Keratinocyte (primary cell): Measurements from ENCODE around the gene MC5R.

Experiments used
- EZH2 ChIP-seq: IDR thresholded peaks from one replicate; pipeline ENCODE4 v1.6.1; 2012; ENCODE audit warnings: inconsistent platforms, mild to moderate bottlenecking, low read length, moderate library complexity
- TF ChIP-seq, protein P1 (sequence below), 3 experiments: IDR thresholded peaks in 1 of 3; conservative IDR thresholded peaks in 1 of 3; optimal IDR thresholded peaks in 1 of 3; 2 replicates in 2 of 3; 3 replicates in 1 of 3; pipeline versions ENCODE3 to v1.5.1; 2011; ENCODE audit warnings: low read length in 3 of 3, mild to moderate bottlenecking in 3 of 3, moderate library complexity in 2 of 3, control low read depth in 1 of 3, inconsistent platforms in 1 of 3; ENCODE audit not compliant: insufficient read depth in 2 of 3; ENCODE audit errors: extremely low read depth in 1 of 3

DNA sequence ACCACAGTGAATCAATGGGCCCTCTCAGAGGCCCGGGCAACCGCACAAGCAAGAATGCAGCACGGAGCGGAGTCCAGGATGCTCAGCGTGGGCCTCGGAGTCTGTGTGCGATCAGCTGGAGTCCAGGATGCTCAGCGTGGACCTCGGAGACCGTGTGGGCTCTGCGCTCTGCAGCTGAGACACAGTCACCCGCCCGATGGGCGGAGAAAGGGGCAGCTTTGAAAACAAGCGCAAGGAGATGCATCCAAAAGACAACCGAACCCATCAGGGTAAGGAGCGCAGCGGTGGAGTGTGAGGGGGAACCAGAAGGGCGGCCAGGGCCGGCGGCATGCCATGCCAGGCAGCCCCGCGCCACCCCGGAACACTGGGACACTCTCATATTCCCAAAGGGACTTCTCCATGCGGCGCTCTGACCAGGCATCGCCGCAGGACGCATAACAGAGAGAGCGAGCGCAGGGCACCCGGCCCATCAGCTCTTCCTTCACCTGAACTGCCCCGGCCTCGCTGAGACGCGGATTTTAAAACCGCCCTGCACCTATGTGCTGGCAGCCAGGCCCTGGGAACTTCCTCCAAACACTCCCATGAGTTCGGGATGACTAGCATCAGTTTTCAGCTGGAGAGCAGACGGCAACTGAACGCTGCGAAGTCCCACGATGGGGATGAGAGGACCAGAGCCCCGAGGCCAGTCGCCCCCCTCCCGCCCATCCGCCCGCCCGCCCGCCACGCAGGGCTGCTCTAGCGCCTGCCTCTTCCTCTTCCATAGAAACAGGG, 44.7 kb downstream of the MC5R start:
- TF ChIP-seq, protein P1, sequence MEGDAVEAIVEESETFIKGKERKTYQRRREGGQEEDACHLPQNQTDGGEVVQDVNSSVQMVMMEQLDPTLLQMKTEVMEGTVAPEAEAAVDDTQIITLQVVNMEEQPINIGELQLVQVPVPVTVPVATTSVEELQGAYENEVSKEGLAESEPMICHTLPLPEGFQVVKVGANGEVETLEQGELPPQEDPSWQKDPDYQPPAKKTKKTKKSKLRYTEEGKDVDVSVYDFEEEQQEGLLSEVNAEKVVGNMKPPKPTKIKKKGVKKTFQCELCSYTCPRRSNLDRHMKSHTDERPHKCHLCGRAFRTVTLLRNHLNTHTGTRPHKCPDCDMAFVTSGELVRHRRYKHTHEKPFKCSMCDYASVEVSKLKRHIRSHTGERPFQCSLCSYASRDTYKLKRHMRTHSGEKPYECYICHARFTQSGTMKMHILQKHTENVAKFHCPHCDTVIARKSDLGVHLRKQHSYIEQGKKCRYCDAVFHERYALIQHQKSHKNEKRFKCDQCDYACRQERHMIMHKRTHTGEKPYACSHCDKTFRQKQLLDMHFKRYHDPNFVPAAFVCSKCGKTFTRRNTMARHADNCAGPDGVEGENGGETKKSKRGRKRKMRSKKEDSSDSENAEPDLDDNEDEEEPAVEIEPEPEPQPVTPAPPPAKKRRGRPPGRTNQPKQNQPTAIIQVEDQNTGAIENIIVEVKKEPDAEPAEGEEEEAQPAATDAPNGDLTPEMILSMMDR (optimal IDR thresholded peaks at IDR 0.05 in 1 of 3, IDR thresholded peaks at IDR 0.05 in 1 of 3, conservative IDR thresholded peaks at IDR 0.05 in 1 of 3; ENCODE audit: extremely low read depth in 1 of 3, insufficient read depth in 2 of 3, low read length in 3 of 3), result no peak
- no peak for TF ChIP-seq EZH2
